Kidney (tissue), 14 donors: ENCODE data around the gene TMEM156. TPM values are rescaled to one million over a fixed set of nuclear protein-coding genes. Genes with fewer than 3 reads are reported as not detected.
"Not testable (repeated sequence)": the region's sequence is repeated elsewhere in the genome, so short reads cannot be mapped to it uniquely, and the experiment has no call there.

Experiments
- DNase-seq, 5 donors: peaks; one replicate each; pipeline ENCODE4 v3.0.0-alpha.2; 2013 to 2020
- FAIRE-seq: peaks from 2 replicates; lab custom pipeline; 2012; peaks lifted over from hg19 to GRCh38; lab: Jason Lieb, UNC
- H3K27ac ChIP-seq, 2 donors: one replicate each; pipeline ENCODE4 v1.7.0; 2013; ENCODE audit warnings: low read depth in 2 of 2, low read length in 2 of 2, inconsistent platforms in 1 of 2
- H3K27me3 ChIP-seq: one replicate; pipeline ENCODE4 v1.7.1; 2013; ENCODE audit warnings: low read length, inconsistent platforms; ENCODE audit not compliant: control insufficient read depth, insufficient read depth
- H3K36me3 ChIP-seq, 3 donors: one replicate each; pipeline versions ENCODE4 v1.7.0 to v1.7.1; 2013; ENCODE audit warnings: low read length in 3 of 3, control low read depth in 1 of 3, inconsistent platforms in 1 of 3; ENCODE audit not compliant: insufficient read depth in 3 of 3, control insufficient read depth in 2 of 3
- H3K4me1 ChIP-seq, 3 donors: one replicate each; pipeline versions ENCODE4 v1.7.0 to v1.7.1; 2013; ENCODE audit warnings: low read length in 3 of 3, inconsistent platforms in 1 of 3, low read depth in 1 of 3; ENCODE audit not compliant: control insufficient read depth in 2 of 3, insufficient read depth in 2 of 3
- H3K4me3 ChIP-seq, 3 donors: one replicate each; pipeline versions ENCODE4 v1.7.0 to v1.8.1; 2013; ENCODE audit warnings: low read length in 3 of 3, control low read depth in 1 of 3, inconsistent platforms in 1 of 3
- H3K9ac ChIP-seq, 3 donors: one replicate each; pipeline versions ENCODE4 v1.7.0 to v1.7.1; 2013; ENCODE audit warnings: low read length in 3 of 3, control low read depth in 1 of 3, inconsistent platforms in 1 of 3
- H3K9me3 ChIP-seq, 3 donors: one replicate each; pipeline versions ENCODE4 v1.7.0 to v1.7.1; 2013; ENCODE audit warnings: low read length in 3 of 3, control low read depth in 1 of 3, inconsistent platforms in 1 of 3; ENCODE audit not compliant: control insufficient read depth in 2 of 3, insufficient read depth in 1 of 3
- CTCF ChIP-seq: IDR thresholded peaks from 3 replicates; pipeline ENCODE4 v1.5.1; 2012; ENCODE audit warnings: mild to moderate bottlenecking, moderate library complexity, borderline replicate concordance; ENCODE audit not compliant: insufficient read depth; ENCODE audit errors: extremely low read depth
- intact Hi-C: fragments of 100-400 bp; cut with DNase I; formaldehyde crosslinking; loops from one replicate; pipeline ENCODE4 v1.11.1; 2022
- polyA plus RNA-seq: library from polyadenylated mRNA; stranded (reverse); fragments of 350-450 nt; fragmentation: Illumina TruSeq; extraction: RNeasy Lipid Tissue Mini Kit (QIAGEN cat#74804); gene quantifications from one replicate; pipeline ENCODE4 v1.2.3, GENCODE V29; 2014; ENCODE audit warnings: low read depth, low replicate concordance; ENCODE audit not compliant: insufficient read depth
- total RNA-seq: library from RNA; stranded (reverse); fragmentation: NEBNext Ultra II Directional; extraction: Animal tissue kit (Norgen Biotek cat#: 25700); gene quantifications from one replicate; pipeline ENCODE4 v1.2.1, GENCODE V29; 2021
- donor health status: control.
- donor health status: control.
- donor health status: control.
- donor health status: control.
- donor health status: control.
- donor health status: DM: yes; HTN: yes; CAD: no.
- donor health status: Normal renal cell carcinoma (clear cell type).

TMEM156 gene
- total and polyA plus RNA-seq, 2 donors from 2014 or later: 1.8 to 3.5 TPM

GRCh38 chr4:38989487-38989886, 42.7 kb downstream of the TMEM156 start:
- Histone ChIP-seq H3K36me3 (no peaks in the 10 kb centered on the region), H3K4me1 (no peaks in the 10 kb centered on the region), H3K9ac (no peak overlapping the region), H3K4me3 (no peak overlapping the region), H3K27me3 (no peaks in the 10 kb centered on the region), H3K27ac (no peak overlapping the region), H3K9me3 (no peaks in the 10 kb centered on the region)
- no peak for TF ChIP-seq CTCF
- DNase-seq (no peak), FAIRE-seq (no peak)
- intact Hi-C loops: no loop called here

- intact Hi-C loops, H3K27ac ChIP-seq, H3K9me3 ChIP-seq, H3K4me1 ChIP-seq, H3K27me3 ChIP-seq, H3K4me3 ChIP-seq, FAIRE-seq, H3K9ac ChIP-seq, H3K36me3 ChIP-seq, DNase-seq: not testable (repeated sequence)
These were observed 43.9 kb downstream of the TMEM156 start for GRCh38 chr4:38988353-38988752.

- Histone ChIP-seq H3K27me3 (no peaks in the 10 kb centered on the region), H3K4me1 (no peaks in the 10 kb centered on the region), H3K9me3 (no peaks in the 10 kb centered on the region), H3K36me3 (no peaks in the 10 kb centered on the region), H3K4me3 (no peak overlapping the region), H3K27ac (no peak overlapping the region), H3K9ac (no peak overlapping the region)
- DNase-seq: no peak
- no peak for TF ChIP-seq CTCF
- FAIRE-seq: no peak
- intact Hi-C loops: no loop called here
These were observed 44.7 kb downstream of the TMEM156 start for GRCh38 chr4:38987491-38987890.

- TF ChIP-seq CTCF: no peak
- Histone ChIP-seq H3K9ac (no peak overlapping the region), H3K9me3 (no peaks in the 10 kb centered on the region), H3K4me1 (no peaks in the 10 kb centered on the region), H3K27me3 (no peaks in the 10 kb centered on the region), H3K4me3 (no peak overlapping the region), H3K27ac (no peak overlapping the region), H3K36me3 (no peaks in the 10 kb centered on the region)
- no peak for FAIRE-seq
- no peak for DNase-seq
- intact Hi-C loops: no loop called here
These were observed 46.7 kb downstream of the TMEM156 start for GRCh38 chr4:38985410-38986100.
